ENCODE data around the gene PER3. TPM values are rescaled to one million over a fixed set of nuclear protein-coding genes. Genes with fewer than 3 reads are reported as not detected.

Gene PER3
- total and polyA plus RNA-seq, 2 of the 8 experiments (the other 6 are each of a cell fraction or from before 2014, with no cell fraction given) = 8.3 to 9.3 TPM

GRCh38 chr1:7760245-7760644 is 23.8 kb upstream of the PER3 start:
- no peak overlapping the region for H2BK5ac ChIP-seq (ENCODE audit: low read depth, low read length)
- H2AFZ ChIP-seq (ENCODE audit: low read length) = no peak overlapping the region
- H2BK120ac ChIP-seq (replicated peaks; ENCODE audit: low read depth, low read length) = no peak overlapping the region
- no peak overlapping the region for H4K8ac ChIP-seq (ENCODE audit: extremely low read depth, insufficient read depth, low read length)
- no peak overlapping the region for H3K9ac ChIP-seq (replicated peaks in 1 of 4; ENCODE audit: extremely low read depth in 1 of 4, low read depth in 3 of 4, low read length in 3 of 4)
- TF ChIP-seq TCF12 (IDR thresholded peaks at IDR 0.05; ENCODE audit: low read depth, low read length) = no peak
- no peak for TF ChIP-seq SP4 (IDR thresholded peaks at IDR 0.05; ENCODE audit: low read length)
- no peak for TF ChIP-seq RBBP5 (IDR thresholded peaks at IDR 0.05; ENCODE audit: borderline replicate concordance, low read depth, low read length)
- ChIA-PET POLR2A (ENCODE audit: partially characterized antibody) (interaction anchor here (1.5 to 2.2 kb wide), 2 partner anchors 9 to 11 kb away, joined by 4 to 7 read pairs; partner anchors contain the start of gene VAMP3), CTCF (ENCODE audit: partially characterized antibody) (interaction anchor here (2.1 kb wide), 1 partner anchor 92 kb away, joined by 29 read pairs; no protein-coding TSS in a partner anchor)
- no peak overlapping the region for H3K4me3 ChIP-seq (ENCODE audit: extremely low read depth in 1 of 4, insufficient read depth in 2 of 4, low read depth in 3 of 4, low read length in 4 of 4)
- H3K56ac ChIP-seq (replicated peaks; ENCODE audit: insufficient read length, low read depth, low read length) = no peak overlapping the region
- no peaks in the 10 kb centered on the region for H3K9me3 ChIP-seq (ENCODE audit: insufficient read depth in 2 of 2, low read depth in 1 of 2, low read length in 1 of 2)
- no peak overlapping the region for H4K91ac ChIP-seq (replicated peaks; ENCODE audit: insufficient read length, low read length)
- no peak overlapping the region for H3K4me2 ChIP-seq (ENCODE audit: insufficient read depth in 1 of 2, low read depth in 2 of 2, low read length in 2 of 2)
- H2BK15ac ChIP-seq (ENCODE audit: low read length) = no peak overlapping the region
- H4K20me1 ChIP-seq (replicated peaks in 1 of 2; ENCODE audit: control insufficient read depth in 1 of 2, insufficient read depth in 2 of 2, low read length in 2 of 2) = peaks cover 0 to 1% of the 10 kb centered on the region in 2 experiments
- H2BK20ac ChIP-seq (ENCODE audit: low read length) = no peak overlapping the region
- 91% methylated on average over 6 of the region's 6 CpGs; no CpG with 5 or more reads in 1 of the 2 experiments for WGBS, 2 experiments (ENCODE audit: extremely low coverage in 1 of 2, insufficient coverage in 1 of 2, insufficient read length in 1 of 2, insufficient replicate concordance in 2 of 2, low coverage in 1 of 2, low lambda C conversion rate in 2 of 2, missing lambda C conversion rate in 1 of 2)
- no peaks in the 10 kb centered on the region for H3K4me1 ChIP-seq (replicated peaks in 1 of 4; ENCODE audit: control insufficient read depth in 3 of 4, insufficient read depth in 4 of 4, low read length in 3 of 4)
- H3K79me1 ChIP-seq (ENCODE audit: low read depth, low read length) = no peaks in the 10 kb centered on the region
- H3K23me2 ChIP-seq (ENCODE audit: low read depth, low read length) = no peaks in the 10 kb centered on the region
- no peak overlapping the region for H3K14ac ChIP-seq (ENCODE audit: insufficient read length)
- H3K18ac ChIP-seq (ENCODE audit: extremely low read depth, low read length) = no peak overlapping the region
- DNase-seq (ENCODE audit: low read depth in 1 of 2, low spot score in 2 of 2) = no peak
- no peak overlapping the region for H3K27ac ChIP-seq (ENCODE audit: low read depth, low read length)
- no peaks in the 10 kb centered on the region for H3K36me3 ChIP-seq (ENCODE audit: control insufficient read depth in 2 of 4, insufficient read depth in 4 of 4, low read length in 3 of 4)
- no peak overlapping the region for H3K23ac ChIP-seq (ENCODE audit: insufficient read length)
- H4K5ac ChIP-seq (ENCODE audit: insufficient read length, low read depth, low read length) = no peak overlapping the region
- no peak overlapping the region for H2BK12ac ChIP-seq (ENCODE audit: low read depth, low read length)
- H2AK5ac ChIP-seq (ENCODE audit: low read depth, low read length) = no peak overlapping the region
- H3K4ac ChIP-seq (replicated peaks; ENCODE audit: insufficient read length, low read depth, low read length) = no peak overlapping the region
- H3K27me3 ChIP-seq (replicated peaks in 1 of 4; ENCODE audit: control insufficient read depth in 3 of 4, extremely low read depth in 1 of 4, insufficient read depth in 3 of 4, low read length in 3 of 4) = no peaks in the 10 kb centered on the region
- H3K79me2 ChIP-seq (ENCODE audit: control insufficient read depth in 1 of 2, insufficient read depth in 2 of 2, low read length in 2 of 2) = no peaks in the 10 kb centered on the region
- no peak for FAIRE-seq

Data from H1 (cell line).